ENCODE results near the gene WFDC12.
"Not testable (repeated sequence)": the region's sequence is repeated elsewhere in the genome, so short reads cannot be mapped to it uniquely, and the experiment has no call there.

The WFDC12 gene

GRCh38 chr20:45124365-45124764, at the start of gene WFDC12:
Gene WFDC12 (minus strand): TSS chr20:45124465. CDS start chr20:45124447, 18 bp downstream.
- Mint-ChIP-seq H3K36me3 (peaks cover 0 to 3% of the 10 kb centered on the region in 2 donors), H3K4me1 (no peaks in the 10 kb centered on the region), H3K9me3 (peaks cover 0 to 4% of the 10 kb centered on the region in 2 donors), H3K27me3 (peaks cover 30 to 63% of the 10 kb centered on the region in 2 donors), H3K27ac (no peak within 1 kb of the TSS), H3K4me3 (no peak within 1 kb of the TSS)
- no peak for ATAC-seq (replicated peaks)
- DNase-seq: no peak

GRCh38 chr20:45173522-45173921, 49.3 kb upstream of the WFDC12 start:
- DNase-seq (no peak), ATAC-seq (replicated peaks) (no peak)
- no peaks in the 10 kb centered on the region for H3K4me1 Mint-ChIP-seq

GRCh38 chr20:45164906-45165305, 40.6 kb upstream of the WFDC12 start:
- H3K9me3 Mint-ChIP-seq: peaks cover 10 to 17% of the 10 kb centered on the region in 2 donors
- H3K36me3 Mint-ChIP-seq: peaks cover 4 to 8% of the 10 kb centered on the region in 2 donors
- no peak for ATAC-seq (replicated peaks)
- H3K4me1 Mint-ChIP-seq: no peaks in the 10 kb centered on the region
- H3K27ac Mint-ChIP-seq: no peak overlapping the region
- no peak overlapping the region for H3K4me3 Mint-ChIP-seq
- no peak for DNase-seq
- H3K27me3 Mint-ChIP-seq: peaks cover 52 to 63% of the 10 kb centered on the region in 2 donors

More at GRCh38 chr20:45173522-45173921, 49.3 kb upstream of the WFDC12 start:
- H3K27ac Mint-ChIP-seq: no peak overlapping the region
- peaks cover 0 to 7% of the 10 kb centered on the region in 2 donors for H3K9me3 Mint-ChIP-seq
- H3K36me3 Mint-ChIP-seq: no peaks in the 10 kb centered on the region
- H3K27me3 Mint-ChIP-seq: peaks cover 25 to 35% of the 10 kb centered on the region in 2 donors
- H3K4me3 Mint-ChIP-seq: no peak overlapping the region

- peaks cover 63 to 74% of the 10 kb centered on the region in 2 donors for H3K27me3 Mint-ChIP-seq
- no peak for DNase-seq
- H3K4me1 Mint-ChIP-seq: no peaks in the 10 kb centered on the region
- H3K36me3 Mint-ChIP-seq: peaks cover 4 to 12% of the 10 kb centered on the region in 2 donors
- H3K4me3 Mint-ChIP-seq: no peak overlapping the region
- H3K9me3 Mint-ChIP-seq: peaks cover 24% of the 10 kb centered on the region in 2 donors
- H3K27ac Mint-ChIP-seq: no peak overlapping the region
- ATAC-seq (replicated peaks): no peak
These were observed 39.0 kb upstream of the WFDC12 start for GRCh38 chr20:45163083-45163803.

GRCh38 chr20:45157962-45158361, 33.7 kb upstream of the WFDC12 start:
- H3K27me3 Mint-ChIP-seq: peaks cover 42 to 61% of the 10 kb centered on the region in 2 donors
- peaks cover 17 to 22% of the 10 kb centered on the region in 2 donors for H3K4me1 Mint-ChIP-seq
- no peak overlapping the region for H3K27ac Mint-ChIP-seq
- H3K9me3 Mint-ChIP-seq: peaks cover 24 to 30% of the 10 kb centered on the region in 2 donors
- peaks cover 6 to 21% of the 10 kb centered on the region in 2 donors for H3K36me3 Mint-ChIP-seq
- DNase-seq: no peak
- H3K4me3 Mint-ChIP-seq: no peak overlapping the region
- no peak for ATAC-seq (replicated peaks)

- no peak overlapping the region for H3K4me3 Mint-ChIP-seq
- H3K27me3 Mint-ChIP-seq: peaks cover 34 to 57% of the 10 kb centered on the region in 2 donors
- H3K27ac Mint-ChIP-seq: no peak overlapping the region
- peaks cover 20 to 24% of the 10 kb centered on the region in 2 donors for H3K9me3 Mint-ChIP-seq
- peaks cover 2 to 21% of the 10 kb centered on the region in 2 donors for H3K36me3 Mint-ChIP-seq
- H3K4me1 Mint-ChIP-seq: peaks cover 17 to 22% of the 10 kb centered on the region in 2 donors
- DNase-seq (no peak), ATAC-seq (replicated peaks) (no peak)
These were observed 32.4 kb upstream of the WFDC12 start for GRCh38 chr20:45156713-45157112.

GRCh38 chr20:45154794-45155193, 30.5 kb upstream of the WFDC12 start:
- H3K27ac Mint-ChIP-seq; ATAC-seq (replicated peaks); H3K4me3 Mint-ChIP-seq; DNase-seq: not testable (repeated sequence)
- Mint-ChIP-seq H3K9me3 (peaks cover 17 to 22% of the 10 kb centered on the region in 2 donors), H3K4me1 (peaks cover 17 to 22% of the 10 kb centered on the region in 2 donors), H3K36me3 (peaks cover 2 to 21% of the 10 kb centered on the region in 2 donors), H3K27me3 (peaks cover 29 to 61% of the 10 kb centered on the region in 2 donors)

GRCh38 chr20:45154183-45154582, 29.9 kb upstream of the WFDC12 start:
- Mint-ChIP-seq H3K9me3 (peaks cover 15 to 19% of the 10 kb centered on the region in 2 donors), H3K4me3 (no peak overlapping the region), H3K27ac (no peak overlapping the region), H3K4me1 (peaks cover 17 to 22% of the 10 kb centered on the region in 2 donors), H3K36me3 (peaks cover 2 to 21% of the 10 kb centered on the region in 2 donors), H3K27me3 (peaks cover 34 to 66% of the 10 kb centered on the region in 2 donors)
- no peak for DNase-seq
- no peak for ATAC-seq (replicated peaks)

GRCh38 chr20:45153752-45154151, 29.5 kb upstream of the WFDC12 start:
- H3K4me1 Mint-ChIP-seq: peaks cover 17 to 22% of the 10 kb centered on the region in 2 donors
- peaks cover 31 to 65% of the 10 kb centered on the region in 2 donors for H3K27me3 Mint-ChIP-seq
- no peak overlapping the region for H3K4me3 Mint-ChIP-seq
- H3K36me3 Mint-ChIP-seq: peaks cover 2 to 18% of the 10 kb centered on the region in 2 donors
- DNase-seq (peak; percentile 49), ATAC-seq (replicated peaks) (peak; percentile 99)
- H3K27ac Mint-ChIP-seq: no peak overlapping the region
- peaks cover 11 to 14% of the 10 kb centered on the region in 2 donors for H3K9me3 Mint-ChIP-seq

GRCh38 chr20:45153147-45153546, 28.9 kb upstream of the WFDC12 start:
- Mint-ChIP-seq H3K4me1 (peaks cover 17 to 22% of the 10 kb centered on the region in 2 donors), H3K27me3 (peaks cover 32 to 64% of the 10 kb centered on the region in 2 donors), H3K9me3 (peaks cover 9 to 11% of the 10 kb centered on the region in 2 donors), H3K4me3 (no peak overlapping the region), H3K36me3 (peaks cover 2 to 17% of the 10 kb centered on the region in 2 donors), H3K27ac (no peak overlapping the region)
- DNase-seq: no peak
- no peak for ATAC-seq (replicated peaks)

- Mint-ChIP-seq H3K36me3 (peaks cover 2 to 17% of the 10 kb centered on the region in 2 donors), H3K27ac (no peak overlapping the region), H3K9me3 (peaks cover 9 to 11% of the 10 kb centered on the region in 2 donors), H3K4me3 (no peak overlapping the region), H3K27me3 (peaks cover 32 to 57% of the 10 kb centered on the region in 2 donors), H3K4me1 (peaks cover 17 to 22% of the 10 kb centered on the region in 2 donors)
- no peak for ATAC-seq (replicated peaks)
- no peak for DNase-seq
These were observed 28.1 kb upstream of the WFDC12 start for GRCh38 chr20:45152405-45152804.

GRCh38 chr20:45149062-45149461, 24.8 kb upstream of the WFDC12 start:
- H3K4me3 Mint-ChIP-seq: no peak overlapping the region
- no peaks in the 10 kb centered on the region for H3K9me3 Mint-ChIP-seq
- H3K36me3 Mint-ChIP-seq: no peaks in the 10 kb centered on the region
- ATAC-seq (replicated peaks): no peak
- no peak for DNase-seq
- H3K27ac Mint-ChIP-seq: no peak overlapping the region
- peaks cover 30 to 65% of the 10 kb centered on the region in 2 donors for H3K27me3 Mint-ChIP-seq
- H3K4me1 Mint-ChIP-seq: peaks cover 7 to 10% of the 10 kb centered on the region in 2 donors

GRCh38 chr20:45140836-45141235, 16.6 kb upstream of the WFDC12 start:
- H3K27me3 Mint-ChIP-seq: peaks cover 12 to 19% of the 10 kb centered on the region in 2 donors
- DNase-seq: no peak

GRCh38 chr20:45139733-45140375, 15.6 kb upstream of the WFDC12 start:
- not testable (repeated sequence) for ATAC-seq (replicated peaks); DNase-seq; H3K9me3 Mint-ChIP-seq; H3K4me1 Mint-ChIP-seq; H3K4me3 Mint-ChIP-seq; H3K27ac Mint-ChIP-seq; H3K36me3 Mint-ChIP-seq
- peaks cover 16% of the 10 kb centered on the region in 2 donors for H3K27me3 Mint-ChIP-seq

More at GRCh38 chr20:45140836-45141235, 16.6 kb upstream of the WFDC12 start:
- Mint-ChIP-seq H3K27ac (no peak overlapping the region), H3K4me3 (no peak overlapping the region), H3K9me3 (no peaks in the 10 kb centered on the region), H3K4me1 (no peaks in the 10 kb centered on the region), H3K36me3 (no peaks in the 10 kb centered on the region)
- no peak for ATAC-seq (replicated peaks)

Data from stimulated activated naive B cell treated with anti-CD40 and anti-IgM and Interleukin-4, amounts not matched to agents 10 μg/mL and 1 μg/mL and 100 μg/mL, for 72 hours (primary cell).